RWPE2 (cell line): ENCODE measurements around the gene KLHL4.
"Not testable (repeated sequence)": the region's sequence is repeated elsewhere in the genome, so short reads cannot be mapped to it uniquely, and the experiment has no call there.

ENCODE experiments used
- ATAC-seq: fragments of 200-7000 bp; cut with Tn5 transposase; 3 replicates; pipeline ENCODE4 v1.9.1; 2021; ENCODE audit warnings: low read depth
- DNase-seq: peaks from one replicate; pipeline ENCODE4 v3.0.0-alpha.2; 2020; ENCODE audit warnings: low spot score
- H3K27ac ChIP-seq: fragments of 450-650 bp; 2 replicates; pipeline ENCODE4 v1.5.1; 2017; ENCODE audit warnings: mild to moderate bottlenecking; ENCODE audit not compliant: poor library complexity, severe bottlenecking
- H3K27me3 ChIP-seq: fragments of 250-450 bp; sonication (Bioruptor Pico); 2 replicates; pipeline ENCODE4 v1.5.1; 2021; ENCODE audit warnings: mild to moderate bottlenecking, moderate library complexity; ENCODE audit not compliant: insufficient read depth, poor library complexity, severe bottlenecking
- H3K36me3 ChIP-seq: fragments of 250-450 bp; sonication (Bioruptor Pico); 2 replicates; pipeline ENCODE4 v1.5.1; 2020; ENCODE audit warnings: low read depth, mild to moderate bottlenecking, moderate library complexity
- H3K4me1 ChIP-seq: fragments of 250-450 bp; sonication (Bioruptor Pico); 2 replicates; pipeline ENCODE4 v1.5.1; 2021; ENCODE audit warnings: mild to moderate bottlenecking, moderate library complexity; ENCODE audit not compliant: insufficient read depth, poor library complexity, severe bottlenecking
- H3K4me3 ChIP-seq: fragments of 250-450 bp; sonication (Bioruptor Pico); 2 replicates; pipeline ENCODE4 v1.5.1; 2021; ENCODE audit warnings: mild to moderate bottlenecking, moderate library complexity; ENCODE audit not compliant: severe bottlenecking
- H3K9me3 ChIP-seq: fragments of 250-450 bp; sonication (Bioruptor Pico); 2 replicates; pipeline ENCODE4 v1.5.1; 2021; ENCODE audit warnings: mild to moderate bottlenecking, moderate library complexity; ENCODE audit not compliant: severe bottlenecking
- CTCF ChIP-seq: fragments of 450-650 bp; IDR thresholded peaks from one replicate; pipeline ENCODE4 v1.5.1; 2017; ENCODE audit warnings: mild to moderate bottlenecking, moderate library complexity; ENCODE audit not compliant: poor library complexity, severe bottlenecking

The KLHL4 gene

GRCh38 chrX:87517571-87518141 is at the start of gene KLHL4:
KLHL4 (plus strand) TSS chrX:87517802; CDS start chrX:87517894, 92 bp downstream.
- Histone ChIP-seq H3K27ac (peak within 1 kb of the TSS; percentile 73), H3K27me3 (no peaks in the 10 kb centered on the region), H3K4me3 (peak within 1 kb of the TSS; percentile 24), H3K36me3 (no peaks in the 10 kb centered on the region), H3K9me3 (no peaks in the 10 kb centered on the region), H3K4me1 (peaks cover 23% of the 10 kb centered on the region)
- ATAC-seq (peak; percentile 86), DNase-seq (peak; percentile 50)
- no peak for TF ChIP-seq CTCF

GRCh38 chrX:87468941-87469340 is 48.7 kb upstream of the KLHL4 start:
- no peak for TF ChIP-seq CTCF
- ATAC-seq: no peak
- no peaks in the 10 kb centered on the region for H3K36me3 ChIP-seq

GRCh38 chrX:87475793-87476192 is 41.8 kb upstream of the KLHL4 start:
- DNase-seq: no peak
- TF ChIP-seq CTCF: no peak
- ATAC-seq: no peak
- H3K4me1 ChIP-seq: no peaks in the 10 kb centered on the region
- no peak overlapping the region for H3K4me3 ChIP-seq
- no peak overlapping the region for H3K27ac ChIP-seq
- H3K9me3 ChIP-seq: no peaks in the 10 kb centered on the region
- H3K36me3 ChIP-seq: no peaks in the 10 kb centered on the region
- no peaks in the 10 kb centered on the region for H3K27me3 ChIP-seq

More at GRCh38 chrX:87468941-87469340, 48.7 kb upstream of the KLHL4 start:
- no peak overlapping the region for H3K4me3 ChIP-seq
- DNase-seq: no peak
- no peaks in the 10 kb centered on the region for H3K27me3 ChIP-seq
- no peaks in the 10 kb centered on the region for H3K4me1 ChIP-seq
- no peaks in the 10 kb centered on the region for H3K9me3 ChIP-seq
- H3K27ac ChIP-seq: no peak overlapping the region

- not testable (repeated sequence) for H3K27ac ChIP-seq, ATAC-seq, H3K27me3 ChIP-seq, H3K36me3 ChIP-seq, H3K4me1 ChIP-seq, DNase-seq, H3K4me3 ChIP-seq, H3K9me3 ChIP-seq
Measured at GRCh38 chrX:87478703-87479102, 38.9 kb upstream of the KLHL4 start.

- DNase-seq: no peak
- no peak for TF ChIP-seq CTCF
- Histone ChIP-seq H3K27me3 (no peaks in the 10 kb centered on the region), H3K4me3 (no peak overlapping the region), H3K4me1 (no peaks in the 10 kb centered on the region), H3K27ac (no peak overlapping the region), H3K9me3 (no peaks in the 10 kb centered on the region), H3K36me3 (no peaks in the 10 kb centered on the region)
- no peak for ATAC-seq
Measured at GRCh38 chrX:87489071-87489470, 28.5 kb upstream of the KLHL4 start.
